GM21526 (cell line): Measurements from ENCODE around the gene LPIN3.

ENCODE experiments used
- ATAC-seq: cut with Tn5 transposase; IDR thresholded peaks from one replicate; pipeline ENCODE4 v1.9.1; 2021; ENCODE audit warnings: moderate library complexity; ENCODE audit not compliant: unreplicated experiment, low FRiP score

Gene LPIN3

DNA sequence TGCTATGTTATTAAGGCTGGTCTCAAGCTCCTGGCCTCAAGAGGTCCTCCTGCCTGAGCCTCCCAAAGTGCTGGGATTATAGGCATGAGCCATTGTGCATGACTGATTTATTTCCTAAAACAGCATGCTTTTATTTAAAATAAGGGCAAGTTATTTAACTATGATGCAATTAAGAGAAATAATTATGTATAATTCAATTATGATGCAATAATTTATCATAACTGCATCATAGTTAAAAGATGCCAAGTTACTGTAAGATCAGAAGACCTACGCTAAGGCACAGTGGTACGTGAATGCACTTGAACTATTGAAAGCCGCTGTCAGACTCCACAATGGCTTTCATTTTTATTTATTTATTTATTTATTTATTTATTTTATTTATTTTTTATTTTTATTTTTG lies 50.3 kb downstream of the LPIN3 start:
- ATAC-seq = no peak

DNA sequence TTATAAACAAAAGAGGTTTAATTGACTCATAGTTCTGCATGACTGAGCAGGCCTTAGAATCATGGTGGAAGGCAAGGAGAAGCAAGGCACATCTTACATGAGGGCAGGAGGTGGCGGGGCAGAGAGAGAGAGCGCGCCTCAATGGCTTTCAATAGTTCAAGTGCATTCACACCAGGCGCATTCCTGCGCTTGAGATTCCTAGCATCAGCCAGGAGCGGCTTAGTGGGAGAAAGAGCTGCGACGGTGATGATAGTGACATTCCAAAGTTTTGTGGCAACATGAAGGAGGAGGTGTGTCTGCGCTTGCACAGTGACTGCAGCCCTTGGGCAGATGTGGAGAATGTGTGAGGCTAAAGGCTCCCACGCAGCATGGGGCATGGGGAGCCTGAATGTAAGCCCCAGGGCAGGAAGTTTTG lies 51.0 kb downstream of the LPIN3 start:
- no peak for ATAC-seq

GRCh38 chr20:41392295-41392694 lies 51.7 kb downstream of the LPIN3 start:
- ATAC-seq = no peak

DNA sequence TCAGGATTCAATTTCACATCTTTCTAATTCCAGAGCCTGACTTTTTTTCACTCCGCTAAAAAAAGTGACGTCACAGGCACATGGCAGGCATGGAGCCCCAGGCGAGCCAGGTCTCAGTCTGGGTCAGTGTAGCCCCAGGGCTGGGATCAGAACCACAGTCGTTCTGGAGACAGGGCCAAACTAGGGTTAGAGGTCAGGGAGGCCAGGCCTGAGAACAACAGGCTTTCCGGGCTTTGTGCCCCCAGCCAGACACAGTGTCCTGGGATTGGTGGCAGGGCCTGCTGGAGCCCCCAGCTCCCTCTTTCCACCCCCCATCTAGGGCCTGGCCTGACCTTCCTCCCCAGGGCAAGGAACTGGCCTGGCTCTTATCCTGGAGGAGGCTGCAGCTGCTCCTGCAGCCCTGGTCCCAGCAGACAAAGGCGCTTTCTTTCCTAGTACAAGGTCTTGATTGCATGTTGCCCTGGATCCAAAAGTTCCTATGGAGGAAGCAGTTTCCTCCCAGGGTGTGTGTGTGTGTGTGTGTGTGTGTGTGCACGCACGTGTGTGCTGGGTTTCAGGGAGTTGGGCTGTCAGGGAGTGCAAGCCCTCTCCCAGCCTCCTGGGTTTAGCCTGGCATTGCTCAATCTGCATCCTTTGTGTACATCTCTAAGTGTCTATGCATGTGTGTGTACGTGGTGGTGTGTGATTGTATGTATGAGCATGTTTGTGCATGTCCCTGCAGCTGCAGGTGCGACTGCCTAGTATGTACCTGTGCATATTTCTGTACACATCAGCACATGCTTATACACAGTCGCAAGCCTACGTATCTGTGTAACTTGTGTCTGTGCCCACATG lies 52.5 kb downstream of the LPIN3 start:
- no peak for ATAC-seq

DNA sequence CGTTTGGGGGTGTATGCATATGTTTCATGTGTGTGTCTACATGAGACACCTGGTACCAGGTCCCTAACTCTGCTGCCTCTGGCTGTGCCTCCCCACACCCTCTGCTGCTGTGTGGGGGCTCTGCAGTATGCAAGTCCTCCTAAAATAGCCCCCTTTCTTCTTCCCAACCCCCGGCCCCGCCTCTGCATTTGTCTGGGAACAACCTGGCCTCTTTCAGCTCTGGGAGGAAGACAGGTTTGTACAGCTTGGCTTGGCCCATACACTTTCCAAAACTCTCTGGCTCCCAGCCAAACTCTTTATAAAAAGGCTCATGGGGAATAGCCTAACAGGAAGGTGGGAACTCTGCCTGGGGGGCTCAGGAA lies 53.1 kb downstream of the LPIN3 start:
- no peak for ATAC-seq

DNA sequence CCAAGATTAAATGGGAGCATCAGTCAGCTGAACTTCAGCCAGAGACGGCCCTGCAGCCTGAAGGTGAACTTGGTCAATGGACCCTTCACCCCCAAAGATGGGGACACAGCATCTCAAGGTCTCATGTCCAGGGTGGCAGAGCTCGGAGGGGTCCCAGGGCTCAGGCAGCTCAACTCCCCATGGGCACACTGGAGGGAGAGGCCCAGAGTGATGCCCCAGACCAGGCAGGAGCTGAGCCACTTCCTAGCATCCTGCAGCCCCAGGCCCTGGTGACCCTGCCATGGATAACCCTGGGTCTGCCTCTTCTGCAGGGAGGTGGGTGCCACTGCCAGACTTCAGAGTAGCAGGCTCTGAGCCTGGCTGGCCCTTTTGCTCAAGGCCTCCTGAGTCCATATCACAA lies 53.5 kb downstream of the LPIN3 start:
- no peak for ATAC-seq

- no peak for ATAC-seq
Observed at GRCh38 chr20:41394931-41395666, 54.5 kb downstream of the LPIN3 start.

- no peak for ATAC-seq
Observed at GRCh38 chr20:41395667-41396664, 55.3 kb downstream of the LPIN3 start.

DNA sequence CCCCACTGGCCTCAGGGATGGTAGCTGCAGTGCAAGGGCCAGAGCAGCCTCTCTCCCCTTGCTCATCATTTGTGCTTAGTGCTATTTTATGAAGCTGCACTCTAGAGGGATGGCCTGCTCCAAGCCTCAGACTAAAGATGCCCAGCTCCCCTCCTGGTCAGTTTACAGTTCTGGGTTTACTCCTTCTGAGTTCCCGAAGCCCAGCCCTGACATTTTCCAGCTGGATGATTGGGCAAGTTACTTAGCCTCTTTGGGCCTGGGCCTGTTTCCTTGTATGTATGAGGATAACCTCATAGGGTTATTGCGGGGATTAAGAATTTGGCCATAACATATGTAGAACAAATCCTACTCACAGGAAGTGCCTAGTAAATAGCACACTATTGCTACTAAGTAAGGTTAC lies 57.8 kb downstream of the LPIN3 start:
- no peak for ATAC-seq

DNA sequence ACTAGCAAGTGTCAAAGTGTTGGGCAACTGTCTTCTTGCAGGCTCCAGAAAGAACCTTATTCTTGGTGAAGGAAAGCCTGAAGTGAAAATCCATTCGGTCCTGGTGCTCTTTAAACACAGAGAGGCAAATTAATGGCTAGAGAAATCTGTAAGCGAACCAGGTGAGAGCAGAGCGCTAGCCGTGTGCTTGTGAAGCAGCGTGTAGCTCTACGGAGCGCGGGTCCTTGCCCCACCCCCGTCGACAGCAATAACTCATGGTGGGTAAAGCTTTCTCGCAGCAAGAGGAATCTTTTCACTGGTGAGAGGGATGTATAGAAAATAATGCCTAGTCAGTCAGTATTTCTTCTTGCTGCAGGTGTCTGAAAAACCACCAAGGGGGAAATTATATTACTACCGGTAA lies 63.0 kb downstream of the LPIN3 start:
- no peak for ATAC-seq

- ATAC-seq = no peak
Observed at GRCh38 chr20:41405436-41405835, 64.8 kb downstream of the LPIN3 start.

- ATAC-seq = no peak
Observed at GRCh38 chr20:41406353-41406752, 65.7 kb downstream of the LPIN3 start.

GRCh38 chr20:41406896-41407444 lies 66.3 kb downstream of the LPIN3 start:
- ATAC-seq = no peak

- ATAC-seq = no peak
Observed at GRCh38 chr20:41407607-41408006, 67.0 kb downstream of the LPIN3 start.

DNA sequence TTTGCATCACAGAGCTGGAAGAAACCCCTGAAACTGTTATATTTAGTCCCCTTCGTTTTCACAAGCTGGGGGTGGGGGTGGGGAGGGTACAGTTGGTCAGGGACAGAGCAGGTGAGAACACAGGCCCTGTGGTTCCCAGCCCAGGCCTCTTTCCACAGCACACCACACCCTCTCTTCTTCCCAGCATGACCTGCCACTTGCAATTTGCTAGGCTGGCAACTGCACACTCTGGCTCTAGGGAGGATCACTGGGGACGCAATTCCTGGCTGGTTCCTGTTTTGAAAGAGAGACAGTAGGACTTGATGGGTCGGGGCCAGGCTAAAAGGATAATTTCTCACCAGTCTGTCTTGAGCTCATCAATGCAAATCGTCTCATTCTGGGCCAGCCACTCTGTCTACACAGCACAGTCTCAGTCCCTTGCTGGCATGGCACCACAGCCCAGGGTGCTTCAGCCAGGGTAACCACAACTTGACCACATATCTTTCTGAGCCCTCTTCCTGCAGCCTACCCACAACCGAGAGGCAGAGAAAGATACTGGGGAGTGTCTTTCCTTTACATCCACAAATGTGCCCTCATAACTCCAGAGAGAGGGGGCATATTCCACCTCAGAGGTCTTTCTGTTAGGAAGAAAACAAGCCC lies 67.7 kb downstream of the LPIN3 start:
- ATAC-seq = peak; percentile 59

DNA sequence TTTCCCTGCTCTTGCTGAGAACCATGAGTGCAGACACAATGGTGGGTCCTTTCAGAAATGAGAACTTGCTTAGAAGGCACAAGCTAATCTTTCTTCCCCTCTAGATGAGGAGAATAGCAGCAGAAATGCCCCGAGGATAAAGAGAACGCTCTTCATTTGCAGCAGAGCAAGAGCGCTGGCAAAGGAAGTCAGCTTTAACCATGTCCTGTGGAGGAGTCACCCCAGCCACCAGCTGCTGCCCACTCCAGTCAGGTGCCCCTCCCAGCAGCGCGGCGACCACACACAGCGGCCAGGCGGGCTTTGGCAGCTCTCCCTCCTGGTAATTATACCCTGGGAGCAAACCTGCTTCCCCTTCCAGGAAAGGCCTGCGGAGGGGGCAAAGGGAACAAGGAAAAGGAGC lies 68.4 kb downstream of the LPIN3 start:
- no peak for ATAC-seq
